HG03439 (cell line): ENCODE results near the gene AP5B1.

Source experiments
- ATAC-seq: cut with Tn5 transposase; IDR thresholded peaks from one replicate; pipeline ENCODE4 v1.9.1; 2021; ENCODE audit warnings: mild to moderate bottlenecking, moderate library complexity; ENCODE audit not compliant: unreplicated experiment

AP5B1 gene

GRCh38 chr11:65786786-65787636 lies 6.2 kb upstream of the AP5B1 start, which contains the start of gene OVOL1:
OVOL1 (plus strand) TSS chr11:65787063; CDS start chr11:65787374, 311 bp downstream.
- no peak for ATAC-seq

DNA sequence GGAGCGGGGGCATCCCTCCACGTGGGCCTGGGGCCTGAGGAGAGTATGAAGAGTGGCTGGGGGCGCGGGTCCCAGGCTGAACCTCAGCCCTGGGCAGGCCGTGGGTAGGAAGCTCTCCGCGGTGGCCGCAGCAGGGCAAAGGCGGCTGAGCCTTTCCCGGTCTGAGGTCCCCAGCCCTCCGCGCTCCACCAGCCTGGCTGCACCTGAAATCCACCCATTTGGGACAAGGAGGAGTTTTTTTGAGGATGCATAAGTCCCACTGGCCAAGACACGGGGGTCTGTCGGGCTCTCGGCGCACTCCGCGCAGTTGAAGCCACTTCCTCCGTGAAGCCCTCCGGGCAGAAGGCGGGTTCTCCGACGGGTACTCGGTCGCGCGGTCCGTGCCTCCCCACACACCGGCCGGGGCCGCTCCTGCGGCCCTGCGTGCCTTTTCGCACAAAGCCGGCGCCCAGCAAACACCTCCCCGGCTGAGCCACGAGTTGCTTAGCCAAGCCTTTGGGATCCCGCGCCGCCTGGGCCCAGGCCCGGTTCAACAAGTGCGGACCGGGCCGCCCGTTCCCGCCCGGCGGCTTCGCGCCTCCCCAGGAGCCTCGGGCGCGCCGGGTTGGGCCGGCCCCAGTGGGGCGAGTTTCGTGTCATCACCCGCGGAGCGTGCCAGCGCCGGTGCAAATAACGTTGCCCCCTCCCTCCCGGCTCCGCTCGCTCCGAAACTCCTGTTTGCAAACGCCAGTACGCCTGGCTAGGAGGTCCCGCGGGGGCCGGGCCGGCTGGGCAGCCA lies 5.4 kb upstream of the AP5B1 start:
- ATAC-seq = no peak

GRCh38 chr11:65785319-65786007 lies 4.7 kb upstream of the AP5B1 start:
- ATAC-seq = no peak

- no peak for ATAC-seq
These were observed 2.0 kb upstream of the AP5B1 start for GRCh38 chr11:65782816-65783228.

GRCh38 chr11:65781962-65782815 lies 1.4 kb upstream of the AP5B1 start:
- no peak for ATAC-seq

DNA sequence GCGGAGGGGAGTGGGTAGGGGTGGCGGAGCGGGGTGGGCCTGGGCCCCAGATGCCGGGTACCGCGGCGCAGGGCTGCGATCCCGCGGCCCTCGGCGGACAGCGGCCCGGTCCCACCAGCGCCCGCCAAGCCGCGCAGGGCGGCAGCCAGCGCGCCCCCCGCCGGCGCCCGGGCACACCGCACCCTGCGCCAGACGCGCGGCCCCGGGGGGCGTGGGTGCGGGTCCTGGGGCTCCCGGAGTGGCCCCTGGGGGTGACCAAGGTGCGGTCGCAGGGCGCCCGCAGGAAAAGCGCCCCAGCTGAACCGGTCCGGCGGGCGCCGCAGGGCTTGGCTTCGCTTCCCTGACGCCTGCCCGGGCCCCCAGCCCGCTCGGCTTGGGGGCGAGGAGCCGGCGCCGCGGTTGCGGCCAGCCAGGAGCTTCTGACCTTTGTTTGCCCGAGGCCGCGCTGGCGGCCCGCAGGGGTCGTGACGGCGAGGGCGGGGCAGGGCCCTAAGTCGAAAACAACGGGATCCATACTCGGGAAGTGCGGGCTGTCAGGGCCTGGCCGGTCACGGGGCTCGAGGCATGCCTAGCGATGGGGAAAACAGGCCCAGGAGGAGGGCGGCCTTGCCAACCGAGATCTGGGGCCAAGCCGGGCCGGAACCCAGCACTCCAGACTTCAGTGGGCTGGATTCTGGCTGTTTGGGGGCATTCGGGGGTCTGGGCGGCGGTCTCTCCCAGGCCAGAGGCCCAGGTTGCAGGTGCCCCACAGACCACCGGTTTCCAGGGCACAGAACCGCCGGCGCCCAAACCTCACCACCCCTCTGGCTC lies 581 bp upstream of the AP5B1 start:
- peak; percentile 29 for ATAC-seq

- peak; percentile 50 for ATAC-seq
These were observed 632 bp downstream of the AP5B1 start for GRCh38 chr11:65779919-65780769.

GRCh38 chr11:65779669-65779918 lies 1.2 kb downstream of the AP5B1 start:
- ATAC-seq = no peak

DNA sequence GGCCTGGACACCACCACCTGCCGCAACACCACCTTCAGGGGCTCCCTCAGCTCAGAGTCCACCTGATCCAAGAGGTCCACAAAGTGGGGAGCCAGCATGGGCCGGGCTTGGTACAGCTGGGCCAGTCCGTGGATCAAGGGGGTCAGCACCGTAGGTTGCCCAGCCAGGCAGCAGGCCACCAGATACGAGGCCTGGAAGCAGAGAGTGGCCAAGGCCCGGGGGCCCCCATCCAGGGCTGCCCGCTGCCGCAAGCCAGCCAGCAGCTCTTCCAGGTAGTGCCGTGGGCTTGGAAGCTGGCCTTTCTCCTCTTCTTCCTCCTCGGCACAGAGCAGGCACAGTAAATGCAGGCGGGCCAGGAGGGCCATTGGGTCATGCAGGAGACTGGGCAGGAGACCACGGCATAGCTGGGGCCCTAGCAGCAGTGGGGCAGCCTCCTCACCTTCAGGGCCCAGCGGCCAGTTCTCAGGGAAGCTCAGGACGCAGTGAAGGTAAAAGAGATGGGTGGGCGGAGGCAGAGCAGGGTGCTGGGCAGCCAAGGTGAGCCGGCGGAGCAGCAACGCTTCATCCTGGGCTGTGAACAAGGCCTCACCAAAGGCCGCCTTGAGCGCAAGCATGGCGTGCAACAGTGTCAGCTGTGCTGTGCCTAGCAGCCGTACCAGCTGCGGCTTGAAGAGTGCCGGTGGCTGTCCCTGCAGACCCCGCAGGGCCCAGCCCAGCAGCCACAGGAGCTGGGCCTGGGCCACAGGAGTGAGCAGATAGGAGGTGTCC lies 1.7 kb downstream of the AP5B1 start:
- ATAC-seq = no peak

GRCh38 chr11:65778431-65778900 lies 2.3 kb downstream of the AP5B1 start:
- no peak for ATAC-seq

- ATAC-seq = no peak
These were observed 2.9 kb downstream of the AP5B1 start for GRCh38 chr11:65777821-65778361.

DNA sequence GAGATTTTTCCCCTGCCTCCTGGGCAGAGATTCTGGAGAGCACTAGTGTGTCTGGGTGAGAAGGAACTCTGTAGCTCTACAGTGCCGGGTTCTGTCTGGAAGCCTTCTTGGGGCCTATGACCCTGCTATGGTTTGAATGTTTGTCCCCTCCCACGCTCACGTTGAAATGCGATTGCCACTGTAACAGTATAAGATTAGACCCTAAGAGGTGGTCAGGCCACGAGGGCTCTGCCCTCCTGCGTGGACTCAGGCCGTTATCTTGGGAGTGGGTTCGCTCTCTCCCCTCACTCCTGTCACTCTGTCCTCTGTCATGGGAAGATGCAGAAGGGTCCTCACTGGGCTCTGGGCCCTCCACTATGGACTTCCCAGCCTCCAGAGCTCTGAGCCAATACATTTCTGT lies 3.5 kb downstream of the AP5B1 start:
- no peak for ATAC-seq

DNA sequence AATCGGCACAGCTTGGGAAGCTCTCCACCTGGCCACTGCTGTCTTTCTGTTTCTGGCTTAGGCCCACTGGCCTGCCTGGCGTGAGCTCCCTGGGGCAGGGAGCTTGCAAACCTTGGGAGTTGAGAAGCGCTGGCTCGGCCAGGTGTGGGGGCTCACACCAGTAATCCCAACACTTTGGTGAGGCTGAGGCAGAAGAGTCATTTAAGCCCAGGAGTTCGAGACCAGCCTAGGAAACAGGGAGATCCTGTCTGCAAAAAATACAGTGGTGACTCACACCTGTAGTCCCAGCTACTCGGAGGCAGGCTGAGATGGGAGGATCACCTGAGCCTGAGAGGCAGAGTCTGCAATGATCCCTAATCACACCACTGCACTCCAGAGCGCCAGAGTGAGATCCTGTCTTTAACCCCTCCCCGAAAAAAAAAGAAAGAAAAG lies 4.0 kb downstream of the AP5B1 start:
- ATAC-seq = no peak

- no peak for ATAC-seq
These were observed 4.6 kb downstream of the AP5B1 start for GRCh38 chr11:65776196-65776595.

DNA sequence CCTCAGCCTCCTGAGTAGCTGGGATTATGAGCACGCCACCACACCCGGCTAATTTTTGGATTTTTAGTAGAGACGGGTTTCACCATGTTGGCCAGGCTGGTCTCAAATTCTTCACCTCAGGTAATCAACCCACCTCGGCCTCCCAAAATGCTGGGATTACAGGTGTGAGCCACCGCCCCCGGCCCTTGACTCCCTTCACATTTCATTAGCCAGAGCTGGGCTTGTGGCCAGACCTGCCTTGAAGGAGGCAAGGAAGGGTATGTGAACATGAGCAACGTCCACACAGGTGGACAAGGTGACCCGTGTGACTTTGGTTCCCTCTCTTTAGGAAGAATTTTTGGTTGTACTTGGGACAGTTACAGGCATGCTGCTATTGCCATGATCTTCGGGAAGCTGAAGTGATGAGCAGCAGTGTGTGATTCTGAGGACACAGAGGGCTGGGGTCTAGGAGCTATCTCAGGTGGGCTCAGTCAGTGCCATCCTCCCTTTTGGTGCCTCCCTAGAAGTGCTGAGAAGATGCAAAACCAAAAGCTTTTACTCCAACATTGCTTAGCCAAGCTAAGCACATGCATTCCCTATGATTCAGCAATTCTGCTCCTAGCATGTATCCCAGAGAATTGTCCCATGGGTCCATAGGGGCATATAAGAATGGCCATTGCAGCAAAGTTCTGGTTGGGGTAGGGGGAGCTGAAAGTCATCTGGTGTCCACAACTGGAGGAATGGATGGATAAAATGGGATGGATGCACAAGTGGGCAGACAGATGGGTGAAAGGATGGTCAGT lies 6.1 kb downstream of the AP5B1 start:
- ATAC-seq = no peak

DNA sequence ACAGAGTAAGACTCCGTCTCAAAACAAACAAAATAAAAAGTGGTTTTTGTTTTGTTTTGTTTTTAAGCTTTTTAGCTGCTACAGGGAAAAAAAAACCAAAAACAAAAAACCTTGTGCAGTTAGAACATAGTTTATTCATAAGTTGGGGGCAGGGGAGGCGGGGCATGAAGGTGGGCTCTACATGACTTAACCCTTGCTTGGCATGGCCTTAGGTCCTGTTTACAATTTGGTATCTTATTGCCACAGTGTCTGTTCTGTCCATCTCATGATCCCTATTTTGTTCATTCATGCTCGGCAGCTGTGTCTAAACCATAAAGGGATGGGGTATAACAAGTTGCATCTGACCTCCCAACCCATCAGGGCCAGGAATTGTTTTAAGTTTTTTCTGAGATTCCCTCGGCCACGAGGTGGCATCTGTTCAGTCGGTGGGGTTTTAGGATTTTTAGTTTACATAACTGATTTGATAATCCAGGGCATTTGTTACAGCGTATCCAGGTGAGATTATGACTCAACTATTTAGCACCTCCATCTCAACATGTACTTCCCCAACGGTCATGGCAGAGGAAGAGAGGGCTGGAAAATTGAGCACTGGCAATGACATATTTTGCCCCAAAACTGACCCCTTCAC lies 6.9 kb downstream of the AP5B1 start:
- no peak for ATAC-seq
